Stimulated activated CD8-positive, alpha-beta memory T cell treated with anti-CD3 and anti-CD28 coated beads, Interleukin-7, amount 100 ng/mL, for 24 hours (primary cell): ENCODE data around the gene NKAIN1.
"Not testable (repeated sequence)": the region's sequence is repeated elsewhere in the genome, so short reads cannot be mapped to it uniquely, and the experiment has no call there.

Source experiments
- DNase-seq: peaks from one replicate; pipeline ENCODE4 v3.0.0-alpha.2; 2020; ENCODE audit warnings: low read depth

The NKAIN1 gene

DNA sequence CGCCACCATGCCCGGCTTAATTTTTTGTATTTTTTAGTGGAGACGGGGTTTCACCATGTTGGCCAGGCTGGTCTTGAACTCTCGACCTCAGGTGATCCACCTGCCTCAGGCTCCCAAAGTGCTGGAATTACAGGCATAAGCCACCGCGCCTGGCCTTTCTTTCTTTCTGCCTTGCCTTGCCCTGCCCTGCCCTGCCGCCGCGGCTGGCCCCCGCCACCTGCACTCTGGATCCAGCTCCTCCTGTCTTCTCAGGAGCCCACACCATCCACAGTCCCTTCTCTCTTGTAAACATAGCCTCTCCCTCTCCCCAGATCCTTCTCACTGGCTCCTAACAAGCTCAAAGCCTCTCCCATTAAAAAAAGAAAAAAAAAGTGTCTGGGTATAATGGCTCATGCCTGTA, 44.4 kb downstream of the NKAIN1 start:
- DNase-seq = not testable (repeated sequence)

GRCh38 chr1:31193729-31194128, 46.0 kb downstream of the NKAIN1 start:
- no peak for DNase-seq

GRCh38 chr1:31191281-31191680, 48.4 kb downstream of the NKAIN1 start:
- no peak for DNase-seq

DNA sequence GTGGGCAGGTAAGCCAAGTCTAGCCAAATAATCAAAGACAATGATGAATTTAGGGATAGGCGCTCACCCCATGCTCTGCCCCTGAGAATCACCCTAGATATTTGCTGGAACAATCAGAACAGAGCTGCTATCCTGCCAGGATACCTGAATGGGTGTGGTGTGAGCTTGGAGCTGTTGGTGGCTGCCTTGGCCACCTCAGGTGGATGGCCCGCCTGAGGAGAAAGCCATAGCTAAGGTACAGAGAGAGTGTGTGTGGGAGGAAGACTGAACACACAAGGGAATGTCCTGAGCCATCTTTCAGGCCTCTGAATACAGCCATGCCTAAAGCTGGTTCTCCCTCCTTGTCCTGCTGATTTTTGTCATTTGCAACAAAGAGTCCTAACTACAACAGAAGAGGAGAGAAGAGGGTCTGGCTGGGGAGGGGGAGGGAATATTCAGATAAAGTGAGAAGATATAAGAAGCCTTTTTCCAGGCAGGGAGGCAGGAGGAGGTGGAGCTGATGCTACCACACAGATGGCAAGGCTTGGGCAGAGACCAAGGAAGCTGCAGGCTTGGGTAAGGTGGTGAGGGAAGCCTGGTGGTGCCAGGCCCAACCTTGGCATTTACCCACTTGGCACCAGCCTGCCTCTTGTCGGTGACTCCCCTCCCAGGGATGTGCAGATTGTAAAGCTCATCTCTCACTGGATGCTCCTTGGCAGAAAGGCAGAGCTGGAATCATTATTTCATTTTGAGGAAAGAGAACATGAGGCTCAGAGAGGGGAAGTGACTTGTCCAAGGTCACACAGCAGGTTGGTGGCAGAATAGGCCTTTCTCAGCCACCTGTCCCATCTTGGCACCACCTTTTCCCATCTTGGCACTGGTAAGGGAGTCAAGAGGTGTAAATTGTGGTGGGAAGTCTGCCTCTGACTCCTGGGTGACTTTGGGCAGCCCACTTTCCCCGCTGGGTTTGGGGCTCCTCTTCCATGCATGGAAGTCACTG, 49.7 kb downstream of the NKAIN1 start:
- DNase-seq = no peak

DNA sequence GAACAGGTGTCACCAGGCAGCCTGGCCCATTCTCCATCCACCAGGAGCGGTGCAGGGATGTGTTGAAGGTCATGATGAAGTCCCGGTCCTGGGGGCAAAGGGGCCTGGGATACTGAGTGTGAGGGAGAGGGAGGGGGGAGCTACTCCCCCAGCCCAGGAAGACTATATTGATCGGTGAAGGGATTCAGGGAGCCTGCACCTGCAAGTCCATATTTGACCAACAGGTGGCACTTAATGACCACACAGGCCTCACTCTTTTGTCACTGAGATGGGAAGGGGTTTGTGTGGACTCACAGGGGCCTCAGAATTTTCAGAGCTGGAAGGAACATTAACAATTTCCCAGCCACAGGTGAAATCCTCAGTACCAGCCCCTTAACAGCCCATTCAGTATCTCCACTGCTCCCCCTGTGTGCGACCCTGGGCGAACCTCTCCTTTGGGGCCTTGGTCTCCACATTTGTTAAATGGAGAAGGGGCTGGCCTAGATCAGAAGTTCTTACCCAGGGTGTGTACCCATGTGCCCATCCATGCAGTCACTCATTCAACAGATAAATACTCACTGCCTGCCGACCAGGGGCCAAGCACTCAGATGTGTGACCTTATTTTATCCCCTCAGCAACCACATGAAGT, 55.6 kb downstream of the NKAIN1 start:
- DNase-seq = no peak

DNA sequence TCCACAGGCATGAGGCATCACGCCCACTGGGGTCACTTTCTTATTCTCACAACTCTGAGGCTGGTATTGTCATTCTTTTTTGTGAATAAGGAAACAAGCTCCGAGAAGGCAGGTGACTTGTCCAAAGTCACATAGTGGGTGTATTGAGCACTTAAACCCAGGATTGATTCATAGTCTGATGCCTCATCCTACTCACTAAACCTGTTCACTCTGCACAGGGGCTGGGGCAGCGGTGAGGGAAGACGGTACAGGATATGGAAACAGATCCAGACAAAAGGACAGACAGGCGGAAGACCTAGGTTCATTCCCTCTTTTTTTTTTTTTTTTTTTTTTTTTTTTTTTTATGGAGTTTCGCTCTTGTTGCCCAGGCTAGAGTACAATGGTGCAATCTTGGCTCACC, 56.6 kb downstream of the NKAIN1 start:
- no peak for DNase-seq

DNA sequence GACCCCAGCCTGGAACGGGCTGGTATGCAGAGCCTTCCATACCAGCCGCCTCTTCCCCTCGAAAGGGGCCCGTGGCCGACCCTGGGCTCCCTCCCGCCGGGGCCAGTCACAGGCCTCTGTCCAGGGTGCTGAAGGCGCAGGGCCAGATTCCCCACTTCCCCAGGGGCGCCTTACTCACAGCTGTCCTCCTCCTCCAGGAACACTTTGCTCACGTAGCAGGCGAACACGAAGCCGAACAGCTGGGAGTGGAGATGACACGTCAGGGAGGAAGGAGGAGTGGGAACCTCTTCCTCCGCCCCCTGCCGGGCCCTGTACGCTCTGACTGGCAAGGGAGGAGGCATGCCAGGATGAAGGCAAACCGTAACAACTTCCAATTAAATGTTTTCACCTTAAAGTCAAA, 57.3 kb downstream of the NKAIN1 start:
- peak; percentile 12 for DNase-seq

GRCh38 chr1:31181515-31182343, 58.0 kb downstream of the NKAIN1 start:
- peak; percentile 33 for DNase-seq

- no peak for DNase-seq
These were observed 59.3 kb downstream of the NKAIN1 start for GRCh38 chr1:31180338-31180737.

GRCh38 chr1:31176291-31176690, 63.4 kb downstream of the NKAIN1 start:
- not testable (repeated sequence) for DNase-seq

GRCh38 chr1:31170486-31170735, 69.3 kb downstream of the NKAIN1 start:
- DNase-seq = no peak

GRCh38 chr1:31166462-31166861, 73.2 kb downstream of the NKAIN1 start:
- no peak for DNase-seq

GRCh38 chr1:31164291-31164690, 75.4 kb downstream of the NKAIN1 start:
- DNase-seq = no peak

- no peak for DNase-seq
These were observed 75.8 kb downstream of the NKAIN1 start for GRCh38 chr1:31163866-31164265.

DNA sequence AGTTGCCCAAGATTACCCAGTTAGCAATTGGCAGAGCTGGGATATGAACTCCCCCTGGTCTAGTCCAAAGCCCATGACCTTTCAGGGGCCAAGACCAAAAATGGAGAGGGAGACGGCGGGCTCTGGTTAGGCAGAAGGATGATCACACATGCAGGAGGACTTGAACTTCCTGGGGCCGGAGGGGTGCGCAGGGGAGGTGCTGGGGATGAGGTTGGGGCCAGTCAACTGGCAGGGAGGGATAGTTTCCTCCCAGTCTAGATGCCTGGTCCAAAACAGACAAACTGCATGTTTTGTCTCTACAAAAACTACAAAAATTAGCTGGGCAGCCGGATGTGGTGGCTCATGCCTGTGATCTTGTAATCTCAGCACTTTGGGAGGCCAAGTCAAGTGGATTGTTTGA, 78.1 kb downstream of the NKAIN1 start:
- no peak for DNase-seq

- DNase-seq = no peak
These were observed 79.6 kb downstream of the NKAIN1 start for GRCh38 chr1:31159869-31160611.

DNA sequence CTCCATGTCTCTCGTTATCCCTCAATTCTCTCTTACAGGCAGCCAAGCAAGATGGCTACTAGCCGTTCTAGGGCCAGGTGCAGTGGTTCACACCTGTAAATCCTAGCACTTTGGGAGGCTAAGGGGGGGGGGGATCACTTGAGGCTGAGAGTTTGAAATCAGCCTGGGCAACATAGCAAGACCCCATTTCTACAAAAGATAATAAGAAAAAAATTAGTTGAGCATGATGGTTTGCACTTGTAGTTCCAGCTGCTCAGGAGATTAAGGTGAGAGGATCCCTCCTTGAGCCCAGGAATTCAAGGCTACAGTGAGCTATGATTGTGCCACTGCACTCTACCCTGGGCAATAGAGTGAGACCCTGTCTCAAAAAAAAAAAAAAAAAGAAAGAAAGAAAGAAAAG, 80.4 kb downstream of the NKAIN1 start:
- no peak for DNase-seq

GRCh38 chr1:31155216-31155806, 84.4 kb downstream of the NKAIN1 start:
- DNase-seq = peak; percentile 45

DNA sequence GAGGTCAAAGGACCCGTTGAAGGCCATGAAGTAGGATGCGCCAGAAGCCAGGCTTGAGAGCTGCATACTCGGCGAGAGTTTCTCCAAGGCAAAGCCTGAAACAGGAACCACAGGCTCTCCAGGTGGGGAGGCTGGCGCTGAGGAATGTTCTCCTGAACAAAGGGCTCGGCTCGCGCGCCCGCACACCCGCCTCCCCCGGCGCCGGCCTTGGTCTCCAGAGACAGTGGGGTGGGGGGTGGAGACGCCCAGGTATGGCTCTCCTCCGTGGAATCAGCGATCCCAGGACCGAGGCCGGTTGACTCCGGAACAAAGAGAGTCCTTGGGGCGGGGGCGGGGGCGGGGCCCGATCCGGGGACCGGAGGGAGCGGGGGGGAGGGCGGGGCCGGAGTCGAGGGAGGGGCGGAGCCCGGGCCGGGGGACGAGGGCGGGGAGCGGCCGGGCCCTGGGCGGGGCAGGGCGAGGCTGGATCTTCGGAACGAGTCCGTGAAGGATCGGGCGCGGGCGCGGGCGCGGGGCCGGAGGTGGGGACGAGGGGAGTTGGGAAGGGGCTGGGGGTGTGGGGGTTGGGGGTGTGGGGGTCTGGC, 85.0 kb downstream of the NKAIN1 start:
- DNase-seq = peak; percentile 53

GRCh38 chr1:31154000-31154631, 85.6 kb downstream of the NKAIN1 start:
- DNase-seq = no peak

DNA sequence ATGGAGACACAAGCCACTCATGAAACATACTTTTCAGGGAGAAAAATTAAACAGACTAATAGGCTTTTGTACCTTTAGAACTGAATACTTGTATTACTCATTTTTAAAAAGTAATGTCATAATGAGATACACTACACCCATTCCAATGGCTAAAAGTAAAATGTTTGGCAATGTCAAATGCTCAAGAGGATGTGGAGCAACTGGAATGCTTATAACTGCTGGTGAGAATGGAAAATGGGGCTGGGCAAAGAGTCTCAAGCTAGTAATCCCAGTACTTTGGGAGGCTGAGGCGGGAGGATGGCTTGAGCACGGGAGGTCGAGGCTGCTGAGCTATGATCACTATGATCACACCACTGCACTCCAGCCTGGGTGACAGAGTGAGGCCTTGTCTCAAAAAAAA, 86.3 kb downstream of the NKAIN1 start:
- no peak for DNase-seq
